GM18505 (cell line): Measurements from ENCODE around the gene MBLAC1.

ENCODE experiments used
- ATAC-seq: cut with Tn5 transposase; IDR thresholded peaks from one replicate; pipeline ENCODE4 v1.9.1; 2021; ENCODE audit not compliant: unreplicated experiment
- POLR2A ChIP-seq: IDR thresholded peaks from 4 replicates; pipeline ENCODE4 v1.6.1; 2011; ENCODE audit warnings: borderline replicate concordance; ENCODE audit not compliant: insufficient read depth, insufficient read length; ENCODE audit errors: extremely low read depth

Gene MBLAC1

GRCh38 chr7:100167912-100168323, 41.2 kb downstream of the MBLAC1 start:
- no peak for ATAC-seq

GRCh38 chr7:100169147-100169850, 42.5 kb downstream of the MBLAC1 start:
- no peak for ATAC-seq
- no peak for TF ChIP-seq POLR2A

More at GRCh38 chr7:100167912-100168323, 41.2 kb downstream of the MBLAC1 start:
- TF ChIP-seq POLR2A: no peak

GRCh38 chr7:100170101-100170897, 43.5 kb downstream of the MBLAC1 start:
- ATAC-seq: no peak
- TF ChIP-seq POLR2A: no peak

- ATAC-seq: no peak
- no peak for TF ChIP-seq POLR2A
Measured at GRCh38 chr7:100171087-100171681, 44.4 kb downstream of the MBLAC1 start.

- no peak for TF ChIP-seq POLR2A
- no peak for ATAC-seq
Measured at GRCh38 chr7:100171840-100172239, 45.1 kb downstream of the MBLAC1 start.

GRCh38 chr7:100173806-100174495, 47.2 kb downstream of the MBLAC1 start:
- no peak for ATAC-seq
- TF ChIP-seq POLR2A: no peak

- TF ChIP-seq POLR2A: no peak
- ATAC-seq: no peak
Measured at GRCh38 chr7:100174582-100174981, 47.8 kb downstream of the MBLAC1 start.

GRCh38 chr7:100175296-100175935, 48.6 kb downstream of the MBLAC1 start:
- no peak for ATAC-seq
- no peak for TF ChIP-seq POLR2A

GRCh38 chr7:100176096-100177044, 49.6 kb downstream of the MBLAC1 start:
- no peak for ATAC-seq
- TF ChIP-seq POLR2A: no peak

GRCh38 chr7:100177045-100178001, 50.6 kb downstream of the MBLAC1 start, which contains the start of the genes GPC2 and STAG3:
GPC2 (minus strand) TSS chr7:100177381; CDS start chr7:100177199, 182 bp downstream.
STAG3 (plus strand) TSS chr7:100177918; CDS start chr7:100180557, 2,639 bp downstream.
- ATAC-seq: peak; percentile 80
- TF ChIP-seq POLR2A: peak; percentile 42
